ENCODE data around the gene RAB8A.

Gene RAB8A

GRCh38 chr19:16111160-16111908 is at the start of gene RAB8A:
RAB8A (plus strand) TSS chr19:16111889; CDS start chr19:16111902, 13 bp downstream.
- TF ChIP-seq, protein P1, sequence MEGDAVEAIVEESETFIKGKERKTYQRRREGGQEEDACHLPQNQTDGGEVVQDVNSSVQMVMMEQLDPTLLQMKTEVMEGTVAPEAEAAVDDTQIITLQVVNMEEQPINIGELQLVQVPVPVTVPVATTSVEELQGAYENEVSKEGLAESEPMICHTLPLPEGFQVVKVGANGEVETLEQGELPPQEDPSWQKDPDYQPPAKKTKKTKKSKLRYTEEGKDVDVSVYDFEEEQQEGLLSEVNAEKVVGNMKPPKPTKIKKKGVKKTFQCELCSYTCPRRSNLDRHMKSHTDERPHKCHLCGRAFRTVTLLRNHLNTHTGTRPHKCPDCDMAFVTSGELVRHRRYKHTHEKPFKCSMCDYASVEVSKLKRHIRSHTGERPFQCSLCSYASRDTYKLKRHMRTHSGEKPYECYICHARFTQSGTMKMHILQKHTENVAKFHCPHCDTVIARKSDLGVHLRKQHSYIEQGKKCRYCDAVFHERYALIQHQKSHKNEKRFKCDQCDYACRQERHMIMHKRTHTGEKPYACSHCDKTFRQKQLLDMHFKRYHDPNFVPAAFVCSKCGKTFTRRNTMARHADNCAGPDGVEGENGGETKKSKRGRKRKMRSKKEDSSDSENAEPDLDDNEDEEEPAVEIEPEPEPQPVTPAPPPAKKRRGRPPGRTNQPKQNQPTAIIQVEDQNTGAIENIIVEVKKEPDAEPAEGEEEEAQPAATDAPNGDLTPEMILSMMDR (IDR thresholded peaks at IDR 0.05), result peak; percentile 90

DNA sequence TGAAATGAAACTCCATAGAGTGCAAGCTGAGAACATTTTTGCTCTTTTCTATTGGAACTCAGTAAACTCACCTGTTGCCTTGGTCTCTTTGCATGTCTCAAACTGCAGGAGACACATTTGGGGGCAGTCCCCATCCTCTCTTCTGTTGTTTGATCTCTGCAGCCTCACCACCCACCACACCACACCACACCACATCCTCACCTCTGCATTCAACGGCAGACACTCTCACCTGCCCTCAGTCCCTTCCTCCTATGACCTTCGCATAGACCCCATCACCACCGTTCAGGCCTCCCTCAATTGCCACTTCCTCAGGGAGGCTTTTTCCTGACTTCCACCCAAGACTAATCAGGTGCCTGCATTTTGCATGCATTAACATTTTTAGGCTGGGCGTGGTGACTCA is 49.7 kb upstream of the RAB8A start:
- TF ChIP-seq, protein P1 (IDR thresholded peaks at IDR 0.05), result no peak

DNA sequence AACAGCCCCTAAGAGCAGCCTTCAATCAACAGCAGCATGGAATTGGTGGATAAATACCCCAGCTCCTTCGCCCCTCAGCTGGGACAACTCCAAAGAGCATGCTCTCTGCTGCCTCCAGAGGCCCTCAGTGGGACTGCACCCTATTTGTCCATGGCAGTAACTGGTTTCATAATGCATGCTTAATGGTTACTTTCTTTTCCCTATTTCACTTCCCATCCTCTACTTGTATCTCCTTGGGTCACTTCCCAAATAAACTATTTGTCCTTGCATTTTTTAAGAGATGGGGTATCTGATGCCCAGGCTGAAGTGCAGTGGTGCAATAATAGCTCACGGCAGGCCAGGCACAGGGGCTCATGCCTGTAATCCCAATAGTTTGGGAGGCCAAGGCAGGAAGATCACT is 48.9 kb upstream of the RAB8A start:
- TF ChIP-seq, protein P1 (IDR thresholded peaks at IDR 0.05), result peak; percentile 98

- TF ChIP-seq, protein P1 (IDR thresholded peaks at IDR 0.05), result no peak
These were observed 47.3 kb upstream of the RAB8A start for GRCh38 chr19:16064209-16064889.

- TF ChIP-seq, protein P1 (IDR thresholded peaks at IDR 0.05), result no peak
These were observed 45.0 kb upstream of the RAB8A start for GRCh38 chr19:16066611-16067104.

DNA sequence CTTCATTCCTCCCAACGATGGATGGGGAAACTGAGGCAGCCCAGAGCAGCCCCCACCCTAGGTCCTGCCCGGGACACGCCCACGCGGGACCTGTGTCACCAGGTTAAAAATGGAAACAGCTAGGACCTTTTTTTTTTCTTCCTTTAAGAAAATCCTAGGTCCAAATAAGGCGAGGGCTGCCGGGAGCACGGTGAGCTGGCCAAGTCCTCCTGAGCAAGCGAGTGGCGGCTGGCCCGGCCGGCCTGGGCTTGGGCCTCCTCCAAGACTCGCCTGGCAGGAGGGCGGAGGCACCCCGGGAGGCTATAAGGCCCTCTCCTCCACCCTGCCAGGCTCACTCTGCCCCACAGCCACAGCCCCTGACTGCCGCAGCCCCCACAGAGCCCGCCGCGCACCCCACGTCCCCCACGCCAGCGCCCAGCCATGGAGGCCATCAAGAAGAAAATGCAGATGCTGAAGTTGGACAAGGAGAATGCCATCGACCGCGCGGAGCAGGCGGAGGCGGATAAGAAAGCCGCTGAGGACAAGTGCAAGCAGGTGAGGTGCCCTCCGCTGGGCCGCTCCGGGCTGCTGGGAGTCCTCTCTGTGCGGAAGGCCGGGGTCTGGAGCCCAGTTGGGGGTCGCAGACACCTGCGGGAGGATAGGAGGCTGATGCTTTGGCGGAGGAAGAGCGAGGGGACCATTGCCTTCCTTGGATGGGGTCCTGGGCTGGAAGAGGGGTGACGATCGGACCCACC is 44.3 kb upstream of the RAB8A start:
- TF ChIP-seq, protein P1 (IDR thresholded peaks at IDR 0.05), result no peak

- TF ChIP-seq, protein P1 (IDR thresholded peaks at IDR 0.05), result no peak
These were observed 42.9 kb upstream of the RAB8A start for GRCh38 chr19:16068696-16069259.
